HG03575 (cell line): ENCODE measurements around the gene SCARB1.

Source experiments
- ATAC-seq: cut with Tn5 transposase; IDR thresholded peaks from one replicate; pipeline ENCODE4 v1.9.1; 2021; ENCODE audit not compliant: unreplicated experiment, insufficient number of reproducible peaks, low FRiP score; ENCODE audit errors: extremely low read depth

The SCARB1 gene

GRCh38 chr12:124829008-124829707, 34.5 kb downstream of the SCARB1 start:
- ATAC-seq: no peak

GRCh38 chr12:124828264-124829007, 35.2 kb downstream of the SCARB1 start:
- no peak for ATAC-seq

- no peak for ATAC-seq
Measured at GRCh38 chr12:124827588-124828184, 36.0 kb downstream of the SCARB1 start.

- no peak for ATAC-seq
Measured at GRCh38 chr12:124824195-124824594, 39.5 kb downstream of the SCARB1 start.

GRCh38 chr12:124823272-124823970, 40.2 kb downstream of the SCARB1 start:
- ATAC-seq: no peak

- ATAC-seq: no peak
Measured at GRCh38 chr12:124822218-124822617, 41.4 kb downstream of the SCARB1 start.

- no peak for ATAC-seq
Measured at GRCh38 chr12:124821252-124822200, 42.1 kb downstream of the SCARB1 start.

- no peak for ATAC-seq
Measured at GRCh38 chr12:124820199-124820598, 43.5 kb downstream of the SCARB1 start.

GRCh38 chr12:124819525-124819924, 44.1 kb downstream of the SCARB1 start:
- no peak for ATAC-seq

GRCh38 chr12:124819080-124819479, 44.6 kb downstream of the SCARB1 start:
- ATAC-seq: no peak

GRCh38 chr12:124817076-124818000, 46.3 kb downstream of the SCARB1 start:
- ATAC-seq: no peak

- no peak for ATAC-seq
Measured at GRCh38 chr12:124816295-124816854, 47.3 kb downstream of the SCARB1 start.

- no peak for ATAC-seq
Measured at GRCh38 chr12:124814741-124815613, 48.7 kb downstream of the SCARB1 start.

- ATAC-seq: no peak
Measured at GRCh38 chr12:124813782-124814181, 49.9 kb downstream of the SCARB1 start.

GRCh38 chr12:124812979-124813378, 50.7 kb downstream of the SCARB1 start:
- ATAC-seq: no peak

- no peak for ATAC-seq
Measured at GRCh38 chr12:124812356-124812755, 51.3 kb downstream of the SCARB1 start.
